NCI-H2029 (cell line): Measurements from ENCODE around the gene PLEKHH3.
A peak's percentile ranks its signal among the peaks of the same experiment; 100 is the strongest.

ENCODE experiments used
- DNase-seq: peaks from one replicate; lab custom pipeline; 2025; lab: John Stamatoyannopoulos, UW

Gene PLEKHH3

DNA sequence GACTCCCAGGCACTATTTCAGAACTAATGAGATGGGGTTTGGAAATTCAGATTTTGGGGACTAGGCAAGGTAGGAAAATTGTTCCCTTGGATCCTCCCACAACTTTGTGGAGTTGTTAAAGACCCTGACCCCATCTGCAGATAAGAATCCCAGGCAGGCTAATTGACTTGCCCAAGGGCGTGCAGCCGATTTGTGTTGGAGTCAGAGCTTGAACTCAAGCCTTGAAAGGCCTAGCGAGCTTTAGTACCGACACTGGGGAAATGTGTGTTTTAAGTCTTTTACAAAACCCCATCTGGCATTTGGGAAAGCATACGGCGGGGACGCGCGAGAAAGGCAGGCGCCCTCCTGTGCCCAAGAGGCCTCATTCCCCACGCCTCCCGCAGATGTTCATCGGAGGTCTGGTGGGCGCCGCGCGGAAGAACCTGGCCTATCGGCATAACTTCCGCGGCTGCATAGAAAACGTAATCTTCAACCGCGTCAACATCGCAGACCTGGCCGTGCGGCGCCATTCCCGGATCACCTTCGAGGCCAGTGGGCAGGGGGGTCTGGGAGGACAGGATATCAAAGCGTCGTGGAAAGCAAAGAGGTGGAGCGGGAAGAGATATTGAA is 9.8 kb upstream of the PLEKHH3 start:
- no peak for DNase-seq

DNA sequence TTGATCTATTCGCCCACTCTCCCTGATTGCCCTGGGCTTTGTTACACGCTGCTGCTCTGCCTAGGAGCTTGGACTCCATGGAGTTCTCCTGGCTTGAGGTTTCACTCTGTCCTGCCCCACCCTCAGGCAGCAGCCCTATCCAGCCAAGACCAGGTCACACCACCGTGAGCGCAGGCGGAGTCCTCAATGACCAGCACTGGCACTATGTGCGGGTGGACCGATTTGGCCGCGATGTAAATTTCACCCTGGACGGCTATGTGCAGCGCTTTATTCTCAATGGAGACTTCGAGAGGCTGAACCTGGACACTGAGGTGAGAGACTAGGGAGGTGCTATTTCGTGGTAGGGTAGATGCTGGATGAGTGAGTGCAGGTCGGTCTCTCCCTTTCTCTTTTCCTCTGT is 9.0 kb upstream of the PLEKHH3 start:
- no peak for DNase-seq

DNA sequence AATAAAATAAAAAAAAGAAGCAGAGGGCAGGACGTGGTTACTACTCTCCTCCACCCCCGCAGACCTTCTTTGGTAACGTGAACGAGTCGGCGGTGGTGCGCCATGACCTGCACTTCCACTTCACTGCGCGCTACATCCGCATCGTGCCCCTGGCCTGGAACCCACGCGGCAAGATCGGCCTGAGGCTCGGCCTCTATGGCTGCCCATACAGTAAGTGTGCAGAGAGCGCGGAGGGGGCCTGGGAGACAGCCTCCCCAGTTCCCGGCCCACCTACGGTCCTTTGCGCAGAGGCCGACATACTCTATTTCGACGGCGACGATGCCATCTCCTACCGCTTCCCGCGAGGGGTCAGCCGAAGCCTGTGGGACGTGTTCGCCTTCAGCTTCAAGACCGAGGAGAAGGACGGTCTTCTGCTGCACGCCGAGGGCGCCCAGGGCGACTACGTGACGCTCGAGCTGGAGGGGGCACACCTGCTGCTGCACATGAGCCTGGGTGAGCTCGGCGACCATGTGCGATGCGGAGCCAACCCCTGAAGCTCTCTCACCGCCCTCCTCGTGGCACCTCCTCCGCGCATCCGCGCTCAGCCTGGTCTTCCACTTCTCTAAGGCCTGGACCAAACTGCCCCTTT is 8.2 kb upstream of the PLEKHH3 start:
- no peak for DNase-seq

DNA sequence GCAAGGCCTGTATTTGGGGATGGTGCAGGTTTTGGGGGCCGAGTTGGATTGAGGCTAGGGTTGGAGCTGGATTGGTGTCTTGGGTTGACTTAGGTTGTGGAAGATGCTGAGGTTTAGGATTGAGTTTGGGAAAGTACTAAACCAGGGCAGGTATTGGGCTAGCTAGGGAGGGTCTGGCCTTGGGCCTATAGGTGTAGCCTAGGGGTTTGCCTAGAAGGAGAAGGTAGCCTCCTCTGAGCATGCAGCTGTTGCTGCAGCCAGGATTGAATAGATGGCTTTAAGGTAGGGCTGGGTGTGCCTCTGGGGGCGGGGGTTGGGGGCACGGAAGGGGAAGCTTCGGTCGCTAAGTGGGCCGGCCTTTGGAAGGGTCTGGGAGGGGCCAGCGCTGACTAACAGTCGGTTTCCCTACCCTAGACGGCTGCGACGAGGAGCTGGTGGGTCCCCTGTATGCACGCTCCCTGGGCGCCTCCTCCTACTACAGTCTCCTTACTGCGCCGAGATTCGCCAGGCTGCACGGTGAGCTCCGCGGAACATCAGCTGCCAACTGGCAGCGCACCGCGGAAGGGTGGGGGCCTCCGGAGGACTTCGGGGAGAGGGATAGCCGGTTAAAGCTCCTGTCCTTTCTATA is 6.7 kb upstream of the PLEKHH3 start:
- no peak for DNase-seq

DNA sequence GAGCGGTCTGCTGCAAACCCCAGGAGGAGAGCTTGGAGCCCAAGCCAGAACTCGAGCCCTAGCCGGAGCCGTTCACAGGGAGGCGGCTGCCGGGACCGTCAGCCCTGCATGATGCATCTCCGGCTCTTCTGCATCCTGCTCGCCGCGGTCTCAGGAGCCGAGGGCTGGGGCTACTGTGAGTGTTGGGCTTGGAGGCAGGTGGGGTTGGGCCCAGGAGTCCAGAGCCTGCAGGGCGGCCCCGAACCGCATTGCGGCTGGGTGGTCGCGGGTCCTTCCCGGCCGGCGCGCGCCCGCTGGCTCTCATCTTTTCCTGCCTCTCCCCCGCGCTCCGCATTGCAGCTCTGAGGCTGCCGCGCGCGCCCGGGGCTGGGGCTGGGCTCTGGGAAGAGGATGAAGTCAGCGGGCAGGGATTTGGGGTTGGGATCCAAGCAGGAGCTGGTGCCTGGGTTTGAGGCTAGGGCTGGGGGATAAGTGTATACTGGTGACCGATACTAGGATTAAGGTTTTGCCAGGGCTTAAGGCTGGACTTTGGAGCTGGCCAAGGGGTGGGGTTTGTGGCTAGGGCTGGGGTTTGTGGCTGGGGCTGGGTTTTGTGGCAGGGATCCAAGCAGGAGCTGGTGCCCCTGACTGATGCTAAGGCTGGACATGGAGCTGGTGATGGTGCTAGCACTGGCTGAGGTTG is 6.1 kb upstream of the PLEKHH3 start:
- no peak for DNase-seq

DNA sequence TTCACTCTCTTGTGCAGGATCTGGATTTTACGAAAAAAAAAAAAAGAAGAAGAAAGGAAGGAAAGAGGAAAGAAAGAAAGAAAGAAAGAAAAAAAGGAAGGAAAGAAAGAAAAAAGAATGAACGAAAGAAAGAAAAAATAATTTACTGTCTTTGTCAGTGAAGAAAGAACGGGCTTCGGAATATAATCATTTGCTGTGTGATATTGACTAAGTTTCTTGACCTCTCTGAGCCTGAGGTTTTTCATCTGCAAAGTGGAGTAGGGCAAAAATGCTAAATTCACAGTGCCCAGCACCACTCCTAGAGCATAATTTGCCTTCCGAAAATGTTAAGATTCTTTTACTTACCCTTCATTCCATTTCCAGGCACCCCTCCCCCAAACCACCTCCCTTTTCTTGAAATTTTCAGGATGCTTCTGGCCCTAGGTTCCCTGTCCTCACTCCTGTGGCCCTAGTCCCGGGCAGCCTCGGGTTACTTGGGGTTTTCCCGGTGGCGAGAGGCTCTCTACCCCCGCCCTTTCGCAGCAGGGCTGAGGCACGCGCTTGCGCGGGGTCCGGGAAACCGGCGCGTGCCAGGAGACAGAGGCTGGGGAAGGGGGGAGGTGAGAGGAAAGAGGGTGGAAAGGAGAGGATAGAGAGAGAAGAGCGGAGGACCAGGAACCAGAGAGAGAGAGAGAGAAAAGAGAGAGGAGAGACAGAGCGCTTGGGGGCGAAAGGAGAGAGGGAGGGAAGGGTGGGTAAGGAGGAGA is 5.4 kb upstream of the PLEKHH3 start, which contains the start of gene CNTNAP1:
Gene CNTNAP1, plus strand, starts transcription at position 556 of the 746 bp plus-strand sequence. CDS start 299 bp downstream, outside the sequence.
- no peak for DNase-seq

DNA sequence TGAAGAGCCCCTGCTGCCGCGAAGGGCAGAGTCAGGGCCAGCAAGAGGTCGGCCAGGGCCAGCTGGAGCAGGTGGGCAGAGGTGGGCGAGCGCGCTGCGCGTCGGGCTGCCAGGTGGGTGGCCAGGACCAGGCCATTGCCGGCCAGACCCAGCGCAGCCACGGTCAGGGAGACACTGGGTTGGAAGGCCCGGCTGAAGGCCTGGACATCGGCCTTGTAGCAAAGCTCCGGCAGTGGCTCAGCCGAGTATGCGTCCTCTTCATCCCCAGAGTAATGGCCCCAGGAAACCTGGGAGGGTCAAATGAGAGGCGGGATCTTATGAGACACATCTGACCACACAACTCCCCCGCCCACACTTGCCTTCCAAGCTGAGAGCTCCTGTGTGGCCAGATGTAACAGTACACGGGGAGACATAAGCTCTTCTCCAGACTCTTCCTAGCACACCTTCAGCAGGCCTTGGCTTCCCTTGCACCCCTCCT is 3.6 kb upstream of the PLEKHH3 start:
- DNase-seq, result no peak

DNA sequence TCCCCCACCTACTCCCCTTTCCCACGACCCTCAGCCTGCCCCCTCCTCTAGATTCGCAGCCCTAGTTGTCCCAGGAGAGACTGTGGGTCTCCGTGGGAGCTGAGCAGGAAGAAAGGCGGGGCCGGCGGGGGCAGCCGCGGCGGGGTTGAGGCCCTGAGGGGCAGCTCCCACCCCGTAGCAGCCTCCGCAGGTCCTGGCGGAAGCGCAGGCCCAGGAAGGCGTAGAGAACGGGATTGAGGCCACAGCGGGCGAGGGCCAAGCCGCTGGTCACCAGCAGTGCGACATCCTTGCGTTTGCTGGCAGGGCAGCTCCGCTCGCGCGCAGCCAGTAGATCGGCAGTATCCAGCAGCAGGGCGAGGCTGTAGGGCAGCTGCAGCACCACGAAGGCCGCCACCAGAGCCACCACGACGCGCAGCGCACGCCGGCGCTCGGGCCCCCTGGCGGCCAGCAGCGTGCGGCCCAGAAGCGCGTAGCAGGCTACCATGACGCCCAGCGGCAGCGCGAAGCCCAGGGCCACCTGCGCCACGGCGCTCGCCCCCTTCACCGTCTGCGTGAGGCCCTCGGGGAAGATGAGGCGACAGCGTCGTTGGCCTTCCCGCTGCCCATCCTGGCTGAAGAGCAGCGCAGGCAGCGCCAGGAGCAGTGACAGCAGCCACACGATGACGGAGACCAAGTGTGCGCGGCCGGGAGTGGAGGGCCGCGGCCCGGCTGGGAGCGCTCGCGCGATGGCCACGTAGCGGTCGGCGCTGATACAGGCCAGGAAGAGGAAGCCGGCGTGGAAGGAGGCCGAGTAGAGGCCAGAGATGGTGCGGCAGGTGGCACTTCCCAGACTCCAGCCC is 2.9 kb upstream of the PLEKHH3 start:
- DNase-seq, result peak; percentile 48

DNA sequence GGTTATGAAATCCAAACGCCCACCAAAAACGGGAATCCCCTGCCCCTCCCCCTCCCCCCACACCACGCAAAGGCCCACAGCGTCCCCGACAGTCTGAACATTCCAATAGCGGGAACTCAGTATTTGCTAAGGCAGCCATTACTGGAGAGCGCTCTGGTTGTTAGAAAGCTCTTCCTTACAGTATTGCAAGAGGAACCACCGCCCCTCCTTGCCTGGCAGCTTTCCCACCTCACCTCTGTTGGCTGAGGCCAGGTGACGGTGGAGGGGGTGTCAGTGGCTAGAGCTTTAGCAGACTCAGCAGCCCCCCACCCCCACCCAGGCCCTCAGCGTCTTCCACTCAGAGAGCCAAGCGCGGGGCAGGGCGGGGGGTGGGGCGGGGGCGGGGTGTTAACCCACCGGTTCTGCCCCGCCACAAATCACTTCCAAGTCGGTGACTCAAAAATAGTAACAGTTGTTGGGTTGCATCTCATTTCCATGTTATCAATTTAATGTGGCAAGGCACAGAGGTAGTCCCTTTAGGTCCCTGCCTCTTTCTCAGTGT is 2.2 kb upstream of the PLEKHH3 start:
- peak; percentile 76 for DNase-seq

DNA sequence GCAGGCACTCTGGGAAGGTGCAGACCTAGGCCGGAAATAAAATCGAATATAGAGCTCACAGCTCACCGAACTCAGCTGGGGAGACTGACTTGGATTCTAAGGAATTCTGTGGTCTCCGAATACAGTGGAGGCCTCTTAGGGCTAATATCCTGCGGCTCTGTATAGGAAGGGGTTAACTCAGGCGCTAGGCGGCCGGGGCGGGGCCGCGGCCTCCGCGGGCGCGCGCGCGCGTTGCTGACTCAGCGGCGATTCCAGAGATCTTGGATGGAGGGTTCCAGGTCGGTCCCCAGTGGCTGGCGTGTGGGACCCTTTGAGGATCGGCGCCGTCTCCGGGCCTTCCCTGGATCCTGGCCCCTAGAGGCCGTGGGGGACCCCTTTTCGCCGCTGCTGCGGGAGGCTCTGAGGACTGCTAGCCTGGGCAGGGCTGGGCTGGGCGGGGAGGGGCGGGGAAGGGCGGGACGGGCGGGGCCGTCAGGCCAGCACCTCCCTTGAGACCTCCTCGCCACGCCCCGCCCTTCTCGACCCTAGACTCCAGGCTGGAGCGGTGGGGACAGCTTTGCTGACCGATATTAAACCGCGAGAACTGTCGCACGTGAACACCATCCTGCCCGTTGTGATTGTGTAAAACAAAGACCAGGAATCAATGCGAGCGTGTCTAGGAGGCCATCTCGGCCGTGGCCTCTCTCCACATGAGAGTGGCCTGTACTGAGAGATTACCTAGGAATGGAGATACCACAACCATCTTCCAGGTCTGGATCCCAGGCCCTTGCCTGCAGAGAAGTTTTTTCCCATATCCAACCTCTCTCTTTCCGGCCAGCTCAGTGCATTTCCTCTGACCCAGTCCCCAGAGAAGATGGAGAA is 1.4 kb upstream of the PLEKHH3 start:
- DNase-seq, result peak; percentile 68

DNA sequence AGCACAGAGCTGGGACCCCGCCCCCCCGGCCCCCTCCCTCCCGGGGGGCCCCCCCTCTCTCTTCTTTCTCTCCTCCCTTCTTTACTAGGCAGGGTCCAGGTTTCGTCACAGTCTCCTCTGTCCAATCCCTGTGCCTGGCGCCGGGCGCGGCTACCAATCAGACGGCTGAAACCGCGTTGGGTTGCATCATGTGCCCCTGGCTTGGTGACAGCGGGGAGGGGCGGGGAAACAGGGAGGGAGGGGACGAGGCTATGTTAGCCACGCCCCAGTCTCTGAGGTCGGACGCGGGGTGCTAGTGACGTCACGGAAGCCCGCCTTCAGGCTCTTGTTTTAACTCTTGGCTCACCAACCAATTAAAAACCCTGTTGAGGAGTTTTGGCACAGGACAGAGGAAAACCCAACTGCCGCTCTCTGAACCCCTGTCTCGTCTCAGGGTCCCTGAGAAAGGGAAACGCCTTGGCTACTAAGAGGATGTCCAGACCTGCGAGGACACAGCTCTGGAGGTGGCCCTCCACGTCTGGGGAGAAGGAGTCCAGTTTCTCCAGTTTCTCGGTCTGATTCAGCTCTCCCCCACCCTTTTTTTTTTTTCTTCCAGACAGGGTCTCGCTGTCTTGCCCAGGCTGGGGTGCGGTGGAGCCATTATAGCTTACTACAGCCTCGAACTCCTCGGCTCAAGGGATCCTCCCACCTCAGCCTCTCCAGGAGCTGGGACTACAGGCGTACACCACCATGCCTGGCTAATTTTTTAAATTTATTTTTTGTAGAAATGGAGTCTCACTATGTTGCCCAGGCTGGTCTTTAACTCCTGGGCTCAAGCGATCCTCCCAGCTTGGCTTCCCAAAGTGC is 441 bp upstream of the PLEKHH3 start:
- DNase-seq, result peak; percentile 96

DNA sequence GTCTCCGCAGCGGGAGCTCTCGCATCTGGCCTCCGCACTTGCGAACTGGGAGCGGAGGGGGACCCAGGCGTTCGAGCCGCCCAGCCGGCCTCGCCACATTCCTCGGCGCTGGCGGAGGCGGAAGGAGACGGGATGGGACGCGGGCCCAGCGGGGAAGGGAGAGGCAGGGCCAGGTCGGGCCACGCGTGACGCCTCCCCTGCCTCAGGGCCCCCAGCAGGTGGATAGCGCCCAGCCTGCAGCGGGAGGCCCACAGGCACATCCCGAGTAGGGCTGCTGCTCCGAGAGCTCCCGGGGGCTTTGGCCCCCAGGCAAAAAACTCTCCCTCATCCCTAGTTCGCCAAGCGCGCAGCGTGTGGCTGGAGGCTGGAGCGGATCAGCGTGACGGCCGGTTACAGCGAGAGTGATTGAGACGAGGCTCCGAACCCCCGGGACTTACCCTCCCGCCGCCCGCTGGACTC is 800 bp downstream of the PLEKHH3 start:
- no peak for DNase-seq

DNA sequence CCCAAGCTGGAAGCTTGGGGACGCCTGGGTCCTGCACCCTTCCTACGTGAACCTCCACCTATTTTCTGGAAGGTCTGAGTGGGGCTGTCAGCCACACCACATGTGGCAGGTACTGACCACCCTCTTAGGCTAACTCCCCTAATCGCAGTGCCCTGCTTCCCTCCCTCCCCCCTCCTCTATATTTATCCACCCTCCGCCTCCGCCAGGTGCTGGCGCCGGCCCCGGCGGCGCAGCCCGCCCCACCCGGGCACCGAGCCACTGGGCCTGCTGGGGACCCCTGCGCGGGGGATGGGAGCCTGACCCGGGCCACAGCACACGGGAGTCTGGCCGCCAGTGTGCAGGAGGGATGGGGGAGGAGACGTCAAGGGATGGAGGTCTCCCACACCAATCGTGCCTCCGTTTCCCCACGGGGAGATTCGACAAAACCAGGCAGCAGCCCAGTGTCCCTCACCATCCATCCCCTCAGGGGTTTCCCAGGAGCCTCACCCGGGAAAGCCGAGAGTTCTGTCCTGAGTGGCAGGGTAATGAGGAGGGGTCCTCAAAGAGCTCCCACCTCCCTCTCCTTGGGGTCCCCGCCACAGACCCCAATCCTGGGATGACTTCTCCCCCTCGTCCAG is 1.3 kb downstream of the PLEKHH3 start:
- no peak for DNase-seq

DNA sequence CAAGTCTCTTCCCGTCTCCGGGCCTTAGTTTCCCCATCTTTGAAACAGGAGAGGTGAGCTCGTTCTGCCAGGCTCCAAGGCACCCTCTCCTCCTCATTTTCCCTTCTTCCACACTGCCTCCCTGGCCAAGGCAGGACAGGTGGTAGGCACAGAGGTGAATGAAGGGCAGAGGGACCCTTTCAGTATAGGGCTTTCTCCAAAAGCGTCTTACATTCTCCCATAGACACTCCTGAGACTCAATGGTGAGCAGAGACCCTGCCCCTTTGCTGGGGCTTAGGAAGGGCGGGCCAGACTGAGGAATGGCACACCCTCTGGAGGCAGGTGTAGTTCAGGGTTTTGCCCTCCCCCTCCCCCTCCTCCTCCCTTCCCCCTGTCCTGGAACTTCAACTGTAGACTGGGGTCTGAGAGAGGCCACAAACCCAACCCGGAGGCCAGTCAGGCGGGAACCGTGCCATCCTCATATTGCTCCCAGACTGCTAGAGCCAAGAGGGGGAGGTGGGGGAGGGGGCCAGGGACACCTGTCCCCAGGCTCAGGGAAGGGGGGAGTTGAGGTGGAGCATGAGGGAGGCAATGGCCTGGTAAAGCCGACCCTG is 1.9 kb downstream of the PLEKHH3 start:
- DNase-seq, result peak; percentile 50

DNA sequence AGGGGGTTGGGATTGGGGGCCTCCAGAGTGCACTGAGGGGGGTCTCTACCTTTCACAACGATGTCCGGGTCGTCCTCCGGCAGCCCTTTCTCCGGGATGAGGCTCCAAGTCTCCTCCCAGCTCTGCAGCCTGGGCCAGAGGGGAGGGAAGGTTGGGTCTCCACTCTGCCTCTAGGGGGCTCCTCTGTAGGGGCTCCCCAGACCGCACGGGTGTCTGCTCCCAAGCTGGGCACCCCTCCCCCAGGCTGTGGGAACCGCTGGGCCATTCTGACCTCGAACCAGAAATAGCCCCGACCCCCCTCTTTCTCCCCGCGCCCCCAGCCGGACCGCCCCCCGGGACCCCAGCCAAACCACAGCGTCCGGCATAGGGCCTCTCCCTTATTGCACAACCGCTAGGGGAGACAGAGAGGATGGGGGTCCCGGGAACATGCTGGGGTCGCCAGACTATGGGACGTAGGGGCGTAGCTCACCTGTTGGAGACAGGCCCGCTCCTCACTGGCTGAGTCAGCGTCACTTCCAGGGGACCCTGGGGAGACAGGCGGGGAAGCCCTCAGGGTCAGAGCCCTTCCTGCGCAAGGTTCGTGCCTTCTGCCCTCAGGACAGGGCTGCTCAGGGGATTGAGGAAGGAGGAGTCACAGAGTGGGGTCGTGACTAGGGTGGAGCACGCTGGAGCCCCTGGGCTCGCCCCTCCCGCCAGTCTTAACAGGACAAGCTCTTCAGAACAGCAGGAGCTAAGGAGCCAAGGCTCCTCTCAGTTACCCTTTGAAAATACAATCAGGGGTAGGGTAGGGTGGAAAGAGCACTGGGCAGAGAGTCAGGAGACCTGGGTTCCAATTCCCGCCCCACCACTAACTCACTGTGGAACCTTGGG is 2.7 kb downstream of the PLEKHH3 start:
- no peak for DNase-seq

DNA sequence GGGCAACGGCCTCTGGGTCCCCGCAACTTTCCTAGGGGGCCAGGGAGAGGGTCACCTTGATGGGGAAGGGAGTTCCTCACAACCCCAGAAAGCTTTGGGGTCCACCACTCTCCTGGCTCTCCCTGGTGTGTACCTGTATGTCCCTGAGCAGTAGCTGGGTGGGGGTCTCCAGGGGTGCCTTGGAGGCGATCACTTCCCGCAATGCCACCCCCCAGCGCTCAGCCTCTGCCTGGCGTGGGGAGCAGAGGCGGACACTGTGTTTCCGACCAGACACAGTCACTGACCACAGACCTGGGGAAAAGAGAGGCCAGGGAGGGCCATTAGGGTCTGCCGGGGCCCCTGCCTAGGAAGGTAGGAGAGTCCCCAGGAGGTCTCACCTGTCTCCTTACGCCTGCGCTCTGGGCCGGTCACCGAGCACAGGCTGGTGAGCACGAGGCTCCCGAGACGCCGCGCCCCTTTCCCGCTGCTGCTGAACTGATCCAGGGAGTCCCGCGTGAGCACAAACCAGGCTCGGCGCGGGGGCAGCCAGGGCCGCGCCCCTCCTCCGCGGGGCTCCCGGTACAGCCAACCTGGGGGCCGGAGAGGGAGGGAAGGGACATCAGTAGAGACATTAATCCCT is 3.4 kb downstream of the PLEKHH3 start:
- no peak for DNase-seq

DNA sequence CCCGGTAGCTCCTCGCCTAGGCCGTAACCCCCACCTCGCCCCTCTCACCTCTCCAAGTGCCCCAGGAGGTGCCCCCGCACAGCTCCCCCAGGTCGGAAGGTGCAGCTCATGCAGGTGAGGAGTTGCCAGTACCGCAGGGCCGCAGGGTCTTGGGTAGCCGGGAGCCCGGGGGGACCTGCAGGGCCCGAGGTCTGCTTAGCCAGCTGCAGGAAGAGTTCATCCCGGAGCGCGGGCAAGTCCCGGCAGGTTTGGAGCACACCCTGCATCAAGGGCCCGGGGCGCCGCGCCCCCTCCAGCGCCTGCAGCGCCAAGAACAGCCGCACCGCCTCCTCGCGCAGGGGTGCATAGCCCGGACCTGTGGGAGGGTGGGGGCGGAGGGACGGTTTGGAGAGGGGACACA is 4.8 kb downstream of the PLEKHH3 start:
- DNase-seq, result no peak
